ENCODE results near the gene BAIAP2.

BAIAP2 gene

DNA sequence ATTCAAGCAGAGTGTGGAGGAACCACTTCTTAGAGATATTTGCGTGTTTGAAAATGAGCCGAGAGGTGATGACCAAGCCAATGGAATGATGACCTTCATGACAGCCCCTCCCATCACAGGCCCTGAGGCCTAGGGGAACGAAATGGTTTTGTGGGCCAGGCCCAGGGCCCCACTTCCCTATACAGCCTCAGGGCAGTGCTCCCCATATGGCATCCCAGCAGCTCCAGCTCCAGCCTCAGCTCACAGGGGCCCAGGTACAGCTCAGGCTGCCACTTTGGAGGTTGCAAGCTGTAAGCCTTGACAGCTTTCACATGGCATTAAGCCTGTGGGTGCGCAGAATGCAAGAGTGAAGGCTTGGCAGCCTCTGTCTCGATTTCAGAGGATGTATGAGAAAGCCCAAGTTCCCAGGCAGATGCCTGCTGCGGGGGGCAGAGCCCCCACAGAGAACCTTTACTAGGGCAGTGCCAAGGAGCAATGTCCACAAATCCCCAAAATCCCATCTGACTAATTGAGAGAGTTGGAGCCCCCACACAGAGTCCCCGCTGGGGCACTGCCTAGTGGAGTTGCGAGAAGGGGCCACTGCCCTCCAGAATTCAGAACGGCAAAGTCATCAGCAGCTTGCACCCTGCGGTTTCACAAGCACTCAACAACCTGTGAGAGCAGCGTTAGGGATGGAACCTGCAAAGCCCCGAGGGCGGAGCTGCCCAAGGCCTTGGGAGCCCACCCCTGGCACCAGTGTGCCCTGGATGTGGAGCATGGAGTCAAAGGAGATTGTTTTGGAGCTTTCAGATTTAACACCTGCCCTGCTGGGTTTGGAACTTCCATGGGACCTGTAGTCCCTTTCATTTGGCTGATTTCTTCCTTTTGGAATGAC, 22.1 kb upstream of the BAIAP2 start:
- TF ChIP-seq TAF1 (IDR thresholded peaks at IDR 0.05; ENCODE audit: borderline replicate concordance, insufficient read depth, low read length) (no peak), POLR2AphosphoS5 (IDR thresholded peaks at IDR 0.05; ENCODE audit: low read depth, low read length) (no peak), FOXP2 (optimal IDR thresholded peaks at IDR 0.05; ENCODE audit: borderline replicate concordance, extremely low read depth, extremely low read length, insufficient read depth) (no peak), SIN3A (IDR thresholded peaks at IDR 0.05; ENCODE audit: borderline replicate concordance, insufficient read depth, low read length) (no peak)
- TF ChIP-seq, protein P1, sequence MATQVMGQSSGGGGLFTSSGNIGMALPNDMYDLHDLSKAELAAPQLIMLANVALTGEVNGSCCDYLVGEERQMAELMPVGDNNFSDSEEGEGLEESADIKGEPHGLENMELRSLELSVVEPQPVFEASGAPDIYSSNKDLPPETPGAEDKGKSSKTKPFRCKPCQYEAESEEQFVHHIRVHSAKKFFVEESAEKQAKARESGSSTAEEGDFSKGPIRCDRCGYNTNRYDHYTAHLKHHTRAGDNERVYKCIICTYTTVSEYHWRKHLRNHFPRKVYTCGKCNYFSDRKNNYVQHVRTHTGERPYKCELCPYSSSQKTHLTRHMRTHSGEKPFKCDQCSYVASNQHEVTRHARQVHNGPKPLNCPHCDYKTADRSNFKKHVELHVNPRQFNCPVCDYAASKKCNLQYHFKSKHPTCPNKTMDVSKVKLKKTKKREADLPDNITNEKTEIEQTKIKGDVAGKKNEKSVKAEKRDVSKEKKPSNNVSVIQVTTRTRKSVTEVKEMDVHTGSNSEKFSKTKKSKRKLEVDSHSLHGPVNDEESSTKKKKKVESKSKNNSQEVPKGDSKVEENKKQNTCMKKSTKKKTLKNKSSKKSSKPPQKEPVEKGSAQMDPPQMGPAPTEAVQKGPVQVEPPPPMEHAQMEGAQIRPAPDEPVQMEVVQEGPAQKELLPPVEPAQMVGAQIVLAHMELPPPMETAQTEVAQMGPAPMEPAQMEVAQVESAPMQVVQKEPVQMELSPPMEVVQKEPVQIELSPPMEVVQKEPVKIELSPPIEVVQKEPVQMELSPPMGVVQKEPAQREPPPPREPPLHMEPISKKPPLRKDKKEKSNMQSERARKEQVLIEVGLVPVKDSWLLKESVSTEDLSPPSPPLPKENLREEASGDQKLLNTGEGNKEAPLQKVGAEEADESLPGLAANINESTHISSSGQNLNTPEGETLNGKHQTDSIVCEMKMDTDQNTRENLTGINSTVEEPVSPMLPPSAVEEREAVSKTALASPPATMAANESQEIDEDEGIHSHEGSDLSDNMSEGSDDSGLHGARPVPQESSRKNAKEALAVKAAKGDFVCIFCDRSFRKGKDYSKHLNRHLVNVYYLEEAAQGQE (IDR thresholded peaks at IDR 0.05; ENCODE audit: insufficient read depth in 1 of 2, low read depth in 2 of 2, low read length in 2 of 2) = no peak

DNA sequence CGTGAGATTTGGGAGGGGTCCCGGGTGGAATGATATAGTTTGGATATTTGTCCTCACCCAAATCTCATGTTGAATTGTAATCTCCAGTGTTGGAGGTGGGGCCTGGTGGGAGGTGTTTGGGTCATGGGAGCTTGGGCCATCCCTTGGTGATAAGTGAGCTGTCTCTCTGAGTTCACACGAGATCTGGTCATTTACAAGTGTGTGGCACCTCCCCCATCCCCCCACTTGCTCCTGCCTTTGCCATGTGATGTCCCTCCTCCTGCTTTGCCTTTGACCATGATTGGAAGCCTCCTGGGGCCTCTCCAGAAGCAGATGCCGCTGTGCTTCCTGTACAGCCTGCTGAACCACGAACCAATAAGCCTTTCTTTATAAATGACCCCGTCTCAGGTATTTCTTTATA, 21.3 kb upstream of the BAIAP2 start:
- TF ChIP-seq, protein P1 (IDR thresholded peaks at IDR 0.05; ENCODE audit: insufficient read depth in 1 of 2, low read depth in 2 of 2, low read length in 2 of 2) = no peak
- TF ChIP-seq SIN3A (IDR thresholded peaks at IDR 0.05; ENCODE audit: borderline replicate concordance, insufficient read depth, low read length) = no peak
- TF ChIP-seq FOXP2 (optimal IDR thresholded peaks at IDR 0.05; ENCODE audit: borderline replicate concordance, extremely low read depth, extremely low read length, insufficient read depth) = no peak
- no peak for TF ChIP-seq TAF1 (IDR thresholded peaks at IDR 0.05; ENCODE audit: borderline replicate concordance, insufficient read depth, low read length)
- TF ChIP-seq POLR2AphosphoS5 (IDR thresholded peaks at IDR 0.05; ENCODE audit: low read depth, low read length) = no peak

DNA sequence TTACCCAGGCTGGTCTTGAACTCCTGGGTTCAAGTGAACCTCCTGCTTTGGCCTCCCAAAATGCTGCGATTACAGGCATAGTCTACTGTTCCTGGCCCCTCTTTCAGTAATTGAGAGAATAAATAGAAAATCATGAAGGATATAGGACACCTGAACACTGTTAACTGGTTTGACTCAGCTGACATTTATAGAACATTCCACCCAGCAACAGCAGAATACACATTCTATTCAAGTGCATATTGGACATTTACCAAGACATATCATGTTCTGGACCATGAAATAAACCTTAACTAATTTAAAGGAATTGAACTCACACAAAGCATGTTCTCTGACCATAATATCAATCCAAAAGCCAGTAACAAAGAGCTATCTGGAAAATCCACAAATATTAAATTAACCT, 19.8 kb upstream of the BAIAP2 start:
- TF ChIP-seq FOXP2 (optimal IDR thresholded peaks at IDR 0.05; ENCODE audit: borderline replicate concordance, extremely low read depth, extremely low read length, insufficient read depth) = no peak

DNA sequence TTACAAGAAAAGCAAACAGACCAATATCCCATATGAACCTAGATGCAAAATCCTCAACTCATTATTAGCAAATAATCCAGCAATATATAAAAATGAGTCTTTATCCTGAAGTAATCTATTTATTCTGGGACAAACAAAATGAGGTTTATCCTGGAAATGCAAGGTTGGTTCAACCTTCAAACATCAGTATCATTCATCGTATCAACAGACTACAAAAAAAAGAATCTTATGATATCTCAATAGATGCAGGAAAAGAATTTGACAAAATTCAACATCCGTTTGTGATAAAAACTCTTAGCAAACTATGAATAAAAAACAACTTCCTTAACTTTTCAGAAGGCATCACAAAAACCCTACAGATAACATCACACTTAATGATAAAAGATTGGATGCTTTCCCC, 18.4 kb upstream of the BAIAP2 start:
- no peak for TF ChIP-seq FOXP2 (optimal IDR thresholded peaks at IDR 0.05; ENCODE audit: borderline replicate concordance, extremely low read depth, extremely low read length, insufficient read depth)
- TF ChIP-seq, protein P1 (IDR thresholded peaks at IDR 0.05; ENCODE audit: insufficient read depth in 1 of 2, low read depth in 2 of 2, low read length in 2 of 2) = no peak
- no peak for TF ChIP-seq SIN3A (IDR thresholded peaks at IDR 0.05; ENCODE audit: borderline replicate concordance, insufficient read depth, low read length)
- no peak for TF ChIP-seq POLR2AphosphoS5 (IDR thresholded peaks at IDR 0.05; ENCODE audit: low read depth, low read length)
- no peak for TF ChIP-seq TAF1 (IDR thresholded peaks at IDR 0.05; ENCODE audit: borderline replicate concordance, insufficient read depth, low read length)

DNA sequence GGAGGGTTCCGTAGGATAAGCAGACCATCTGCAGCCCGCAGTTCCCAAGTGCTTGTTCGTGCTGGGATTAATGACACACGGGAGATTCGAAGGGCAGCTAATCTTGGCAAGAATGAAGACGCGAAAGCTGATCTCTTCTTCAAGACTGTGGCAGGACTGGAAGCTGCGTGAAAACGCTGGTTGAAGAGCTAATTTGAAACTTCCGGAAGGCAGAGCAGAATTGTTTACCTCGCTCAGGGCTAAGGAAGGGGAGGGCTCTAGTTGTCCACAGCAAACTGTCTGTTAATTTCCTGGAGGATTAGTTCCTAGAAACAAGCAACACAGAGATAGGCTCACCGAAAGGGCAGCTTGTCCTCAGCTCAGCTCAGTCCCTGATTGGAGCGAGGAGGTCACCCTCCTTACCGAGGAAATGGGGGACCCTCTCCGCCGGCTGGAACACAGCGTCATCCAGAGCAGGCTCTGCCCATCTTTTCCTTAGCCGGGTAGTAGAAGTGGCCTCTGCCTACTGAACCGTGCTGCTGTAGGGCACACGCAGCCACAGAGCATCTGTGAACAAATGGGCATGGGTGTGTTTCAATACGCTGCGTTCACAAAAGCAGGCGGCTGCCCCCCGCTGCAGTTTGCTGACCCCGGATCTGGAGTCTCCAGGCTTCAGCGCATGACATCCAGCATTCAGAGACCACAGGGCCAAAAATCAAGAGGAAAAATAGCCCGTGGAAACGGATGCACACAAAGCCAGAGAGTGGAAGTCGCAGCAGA, 16.7 kb upstream of the BAIAP2 start:
- TF ChIP-seq POLR2AphosphoS5 (IDR thresholded peaks at IDR 0.05; ENCODE audit: low read depth, low read length) (no peak), SIN3A (IDR thresholded peaks at IDR 0.05; ENCODE audit: borderline replicate concordance, insufficient read depth, low read length) (peak; percentile 48; the same call in 1 of the 2 replicates), TAF1 (IDR thresholded peaks at IDR 0.05; ENCODE audit: borderline replicate concordance, insufficient read depth, low read length) (no peak), FOXP2 (optimal IDR thresholded peaks at IDR 0.05; ENCODE audit: borderline replicate concordance, extremely low read depth, extremely low read length, insufficient read depth) (peak; percentile 97)
- TF ChIP-seq, protein P1 (IDR thresholded peaks at IDR 0.05; ENCODE audit: insufficient read depth in 1 of 2, low read depth in 2 of 2, low read length in 2 of 2) = no peak

Measured in PFSK-1 (cell line).